Endothelial cell of umbilical vein (primary cell): ENCODE measurements around the gene PAX8. TPM values are rescaled to one million over a fixed set of nuclear protein-coding genes. Genes with fewer than 3 reads are reported as not detected.

Experiments
- BruUV-seq: library from RNA; stranded (reverse); fragments of 400-500 nt; replicated peaks from 2 replicates; lab custom pipeline; 2021; lab: Mats Ljungman, UMichigan
- CTCF ChIA-PET: fragments of 300-600, 350-600 bp; sonication (Branson Sonifier 250); formaldehyde crosslinking; loops from one replicate; lab custom pipeline; 2021; ENCODE audit warnings: antibody characterized with exemption, inconsistent platforms; lab: Charles Lee
- POLR2A ChIA-PET: fragments of 300-600, 350-600 bp; sonication (Branson Sonifier 250); formaldehyde crosslinking; loops from one replicate; lab custom pipeline; 2021; ENCODE audit warnings: antibody characterized with exemption, inconsistent platforms; lab: Charles Lee
- DNase-seq: peaks from one replicate; pipeline ENCODE4 v3.0.0-alpha.2; 2011; ENCODE audit warnings: low read depth, low spot score
- FAIRE-seq: peaks from 2 replicates; lab custom pipeline; 2011; peaks lifted over from hg19 to GRCh38; lab: Jason Lieb, UNC
- H2AFZ ChIP-seq: 2 replicates; pipeline ENCODE4 v1.6.0; 2012; ENCODE audit warnings: low read depth, low read length, control low read depth, inconsistent platforms
- H3K27ac ChIP-seq: 2 replicates; pipeline ENCODE4 v1.5.1; 2011; ENCODE audit warnings: low read depth, mild to moderate bottlenecking, control low read depth, low read length, moderate library complexity; ENCODE audit not compliant: insufficient read depth
- H3K27me3 ChIP-seq, 2 experiments: 2 replicates each; pipeline versions ENCODE4 v1.6.0 to v1.6.1; 2011; ENCODE audit warnings: low read length in 2 of 2, mixed read lengths in 1 of 2; ENCODE audit not compliant: control insufficient read depth in 2 of 2, insufficient read depth in 2 of 2
- H3K36me3 ChIP-seq, 2 experiments: 2 replicates in 1 of 2; 3 replicates in 1 of 2; pipeline ENCODE4 v1.5.1; 2011; ENCODE audit warnings: low read length in 2 of 2, mild to moderate bottlenecking in 1 of 2, moderate library complexity in 1 of 2; ENCODE audit not compliant: control insufficient read depth in 2 of 2, insufficient read depth in 2 of 2; ENCODE audit errors: extremely low read depth in 1 of 2
- H3K4me1 ChIP-seq: 3 replicates; pipeline ENCODE4 v1.5.1; 2011; ENCODE audit warnings: mild to moderate bottlenecking, low read length; ENCODE audit not compliant: control insufficient read depth, insufficient read depth; ENCODE audit errors: extremely low read depth
- H3K4me2 ChIP-seq: 2 replicates; pipeline ENCODE4 v1.6.1; 2011; ENCODE audit warnings: low read length, control low read depth, mixed read lengths; ENCODE audit not compliant: insufficient read depth
- H3K4me3 ChIP-seq, 3 experiments: fragments of 200-600 bp in 1 of 3; sonication (generic), shearing (Covaris generic) in 1 of 3; replicated peaks in 1 of 3; 2 replicates each; pipeline ENCODE4 v1.5.1; 2011 to 2016; ENCODE audit warnings: control low read depth in 3 of 3, low read length in 3 of 3, mild to moderate bottlenecking in 2 of 3, inconsistent platforms in 1 of 3, low read depth in 1 of 3, moderate library complexity in 1 of 3; ENCODE audit not compliant: insufficient read depth in 1 of 3
- H3K79me2 ChIP-seq: 2 replicates; pipeline ENCODE4 v1.6.0; 2012; ENCODE audit warnings: low read length, inconsistent platforms; ENCODE audit not compliant: control insufficient read depth, insufficient read depth
- H3K9ac ChIP-seq: replicated peaks from 2 replicates; pipeline ENCODE3; 2011; ENCODE audit warnings: low read length, control low read depth; ENCODE audit not compliant: insufficient read depth; ENCODE audit errors: extremely low read depth
- H3K9me1 ChIP-seq: replicated peaks from 3 replicates; pipeline ENCODE4 v1.6.0; 2011; ENCODE audit warnings: mild to moderate bottlenecking, low read length; ENCODE audit not compliant: control insufficient read depth, insufficient read depth; ENCODE audit errors: extremely low read depth
- H3K9me3 ChIP-seq: replicated peaks from 2 replicates; pipeline ENCODE4 v1.5.1; 2012; ENCODE audit warnings: low read length, inconsistent platforms; ENCODE audit not compliant: control insufficient read depth, insufficient read depth
- H4K20me1 ChIP-seq: replicated peaks from 2 replicates; pipeline ENCODE3; 2011; ENCODE audit warnings: mild to moderate bottlenecking, low read length; ENCODE audit not compliant: control insufficient read depth, insufficient read depth; ENCODE audit errors: extremely low read depth
- FOS ChIP-seq: IDR thresholded peaks from 2 replicates; pipeline ENCODE4 v1.6.1; 2011; ENCODE audit warnings: mild to moderate bottlenecking, low read length, moderate library complexity, borderline replicate concordance; ENCODE audit not compliant: insufficient read depth
- GATA2 ChIP-seq: IDR thresholded peaks from 2 replicates; pipeline ENCODE4 v1.7.0; 2011; ENCODE audit warnings: low read depth, mild to moderate bottlenecking, moderate library complexity, mixed read lengths, low read length; ENCODE audit not compliant: insufficient read length, insufficient read depth
- JUN ChIP-seq: IDR thresholded peaks from 2 replicates; pipeline ENCODE4 v1.6.1; 2011; ENCODE audit warnings: borderline replicate concordance, low read depth; ENCODE audit not compliant: insufficient read length, insufficient read depth
- POLR2A ChIP-seq: IDR thresholded peaks from 2 replicates; pipeline ENCODE4 v1.6.1; 2012; ENCODE audit warnings: low read depth, mild to moderate bottlenecking, control low read depth, low read length
- POLR2AphosphoS5 ChIP-seq: IDR thresholded peaks from 2 replicates; pipeline ENCODE4 v1.6.1; 2012; ENCODE audit warnings: low read depth, mild to moderate bottlenecking, control low read depth, low read length, moderate library complexity; ENCODE audit not compliant: insufficient read depth
- dilution Hi-C: fragments of 300-500 bp; cut with MboI; formaldehyde crosslinking; loops from one replicate; pipeline ENCODE4 v1.15.0; 2019; ENCODE audit warnings: low sequenced_read_pairs; ENCODE audit not compliant: extremely low pct_ligation_motif_present
- intact Hi-C: fragments of 100-400 bp; cut with micrococcal nuclease; formaldehyde crosslinking; loops from one replicate; pipeline ENCODE4 v1.10.0; 2022
- polyA plus RNA-seq, 4 experiments: library from polyadenylated mRNA; depleted of rRNA in 3 of 4; stranded (reverse) in 3 of 4; unstranded in 1 of 4; fragments of >200 nt; gene quantifications; 2 replicates each; pipeline versions ENCODE4 v1.2.1 to v1.2.3, GENCODE V29; 2011 to 2012; ENCODE audit warnings: missing spikeins in 1 of 4
- total RNA-seq: library from RNA; stranded (reverse); gene quantifications from 2 replicates; pipeline ENCODE4 v1.2.3, GENCODE V29; 2021
- TF ChIP-seq, protein P1 (sequence below), 2 donors: IDR thresholded peaks; 1 replicate in 1 of 2; 2 replicates in 1 of 2; pipeline ENCODE4 v1.5.1; 2011; ENCODE audit warnings: low read length in 2 of 2, mild to moderate bottlenecking in 2 of 2, moderate library complexity in 2 of 2, control low read depth in 1 of 2, inconsistent platforms in 1 of 2, low read depth in 1 of 2; ENCODE audit not compliant: insufficient read depth in 1 of 2; ENCODE audit errors: extremely low read depth in 1 of 2

PAX8 gene
- total and polyA plus RNA-seq, 2 donors (not counting 3 experiments of a cell fraction or from before 2014, with no cell fraction given), result 0.22 to 0.62 TPM

- DNase-seq (no peak), FAIRE-seq (no peak)
- H3K9ac ChIP-seq, result no peak overlapping the region
- CTCF ChIA-PET, result interaction anchor here (6.2 kb wide), 1 partner anchor 37 kb away, joined by 53 read pairs; no protein-coding TSS in a partner anchor
- H3K9me1 ChIP-seq, result no peaks in the 10 kb centered on the region
- H3K79me2 ChIP-seq, result no peaks in the 10 kb centered on the region
- no peak overlapping the region for H3K4me3 ChIP-seq
- peaks cover 19% of the 10 kb centered on the region for H3K4me1 ChIP-seq
- H3K9me3 ChIP-seq, result no peaks in the 10 kb centered on the region
- intact Hi-C loops (no loop called here), dilution Hi-C loops (no loop called here)
- TF ChIP-seq, protein P1, sequence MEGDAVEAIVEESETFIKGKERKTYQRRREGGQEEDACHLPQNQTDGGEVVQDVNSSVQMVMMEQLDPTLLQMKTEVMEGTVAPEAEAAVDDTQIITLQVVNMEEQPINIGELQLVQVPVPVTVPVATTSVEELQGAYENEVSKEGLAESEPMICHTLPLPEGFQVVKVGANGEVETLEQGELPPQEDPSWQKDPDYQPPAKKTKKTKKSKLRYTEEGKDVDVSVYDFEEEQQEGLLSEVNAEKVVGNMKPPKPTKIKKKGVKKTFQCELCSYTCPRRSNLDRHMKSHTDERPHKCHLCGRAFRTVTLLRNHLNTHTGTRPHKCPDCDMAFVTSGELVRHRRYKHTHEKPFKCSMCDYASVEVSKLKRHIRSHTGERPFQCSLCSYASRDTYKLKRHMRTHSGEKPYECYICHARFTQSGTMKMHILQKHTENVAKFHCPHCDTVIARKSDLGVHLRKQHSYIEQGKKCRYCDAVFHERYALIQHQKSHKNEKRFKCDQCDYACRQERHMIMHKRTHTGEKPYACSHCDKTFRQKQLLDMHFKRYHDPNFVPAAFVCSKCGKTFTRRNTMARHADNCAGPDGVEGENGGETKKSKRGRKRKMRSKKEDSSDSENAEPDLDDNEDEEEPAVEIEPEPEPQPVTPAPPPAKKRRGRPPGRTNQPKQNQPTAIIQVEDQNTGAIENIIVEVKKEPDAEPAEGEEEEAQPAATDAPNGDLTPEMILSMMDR (IDR thresholded peaks at IDR 0.05; ENCODE audit: extremely low read depth in 1 of 2, insufficient read depth in 1 of 2, low read depth in 1 of 2, low read length in 2 of 2), result no peak
- no peak overlapping the region for H2AFZ ChIP-seq
- POLR2A ChIA-PET, result no interaction called here
- H3K4me2 ChIP-seq, result no peak overlapping the region
- no peaks in the 10 kb centered on the region for H3K27me3 ChIP-seq
- H3K27ac ChIP-seq, result no peak overlapping the region
- no peaks in the 10 kb centered on the region for H3K36me3 ChIP-seq
- BruUV-seq, result no TSS peak
- no peaks in the 10 kb centered on the region for H4K20me1 ChIP-seq
Observed at GRCh38 chr2:113242327-113242726, 36.4 kb downstream of the PAX8 start.

DNA sequence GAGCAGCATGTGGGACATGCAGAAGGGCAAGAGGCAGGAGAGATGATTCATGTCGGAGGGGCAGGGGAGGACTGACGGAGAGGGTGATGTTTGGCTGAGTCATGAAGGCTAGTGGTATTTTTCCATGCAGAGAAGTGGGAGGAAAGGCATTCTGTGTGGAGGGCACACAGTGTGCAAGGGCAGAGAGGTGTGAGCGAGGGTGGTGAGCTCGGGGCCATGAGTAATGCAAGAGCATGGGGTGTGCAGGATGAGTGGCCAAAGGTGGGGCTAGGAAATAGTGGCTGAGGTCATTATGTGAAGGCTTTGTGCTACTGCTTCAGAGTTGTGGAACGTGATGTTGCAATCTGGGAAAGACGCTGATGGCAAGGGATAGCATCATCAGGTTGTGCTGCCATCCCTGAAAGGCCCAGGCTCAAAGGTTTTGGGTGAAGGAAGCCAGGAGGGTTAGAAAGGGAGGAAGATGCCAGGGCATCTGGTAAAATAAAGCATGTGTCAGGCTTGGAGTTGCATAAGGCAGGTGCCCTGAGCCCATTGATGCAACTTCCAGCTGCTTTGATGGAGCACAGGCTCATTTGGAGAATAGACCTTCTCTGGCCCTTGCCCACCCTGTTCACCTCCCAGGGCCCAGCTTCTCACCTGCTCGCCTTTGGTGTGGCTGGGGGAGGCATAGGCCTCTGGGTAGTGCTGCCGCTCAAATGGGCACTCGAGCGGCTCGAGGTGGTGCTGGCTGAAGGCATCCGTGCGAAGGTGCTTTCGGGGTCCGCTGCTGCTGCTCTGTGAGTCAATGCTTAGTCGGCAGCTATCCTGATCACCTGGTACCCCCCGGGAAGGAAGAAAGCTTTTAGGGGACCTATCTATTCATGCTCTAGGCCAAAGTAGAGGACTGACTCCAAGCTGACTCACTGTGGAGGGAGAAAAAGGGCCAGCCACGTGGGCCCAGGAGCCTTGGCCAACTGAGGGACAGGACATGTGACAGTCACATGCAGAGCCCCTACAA, 37.5 kb downstream of the PAX8 start:
- CTCF ChIA-PET, result interaction anchor here (1.4 to 6.2 kb wide), 8 partner anchors 8 to 149 kb away, joined by 3 to 53 read pairs (median 8); no protein-coding TSS in a partner anchor
- intact Hi-C loops, result loop anchor here (1.0 to 2.0 kb wide), 2 partner anchors 24 to 42 kb away; no protein-coding TSS in a partner anchor
- Histone ChIP-seq H3K9ac (no peak overlapping the region), H3K9me3 (no peaks in the 10 kb centered on the region), H3K4me1 (peaks cover 19% of the 10 kb centered on the region), H3K4me2 (peak overlapping the region; percentile 21), H3K27me3 (no peaks in the 10 kb centered on the region), H3K36me3 (no peaks in the 10 kb centered on the region), H3K27ac (peak overlapping the region; percentile 32), H4K20me1 (no peaks in the 10 kb centered on the region), H3K4me3 (no peak overlapping the region), H3K79me2 (no peaks in the 10 kb centered on the region), H3K9me1 (no peaks in the 10 kb centered on the region), H2AFZ (no peak overlapping the region)
- BruUV-seq, result no TSS peak
- TF ChIP-seq JUN (peak; percentile 79), GATA2 (no peak), POLR2A (peak; percentile 46), FOS (peak; percentile 99), POLR2AphosphoS5 (peak; percentile 46)
- TF ChIP-seq, protein P1 (IDR thresholded peaks at IDR 0.05; ENCODE audit: extremely low read depth in 1 of 2, insufficient read depth in 1 of 2, low read depth in 1 of 2, low read length in 2 of 2), result no peak
- peak; percentile 93 for DNase-seq
- peak; percentile 94 for FAIRE-seq
- POLR2A ChIA-PET, result interaction anchor here (1.2 kb wide), 1 partner anchor 35 kb away, joined by 3 read pairs; no protein-coding TSS in a partner anchor
- dilution Hi-C loops, result no loop called here
